Smooth muscle cell of the brain vasculature (primary cell): ENCODE measurements around the gene PLXNA4.

Source experiments
- DNase-seq: peaks from one replicate; pipeline ENCODE4 v3.0.0-alpha.2; 2012; ENCODE audit warnings: low read depth, low spot score

The PLXNA4 gene

GRCh38 chr7:132318352-132319318, 257.6 kb downstream of the PLXNA4 start:
- DNase-seq, result peak; percentile 61

GRCh38 chr7:132317701-132318351, 258.4 kb downstream of the PLXNA4 start:
- DNase-seq, result no peak

GRCh38 chr7:132312531-132313055, 263.7 kb downstream of the PLXNA4 start:
- no peak for DNase-seq

GRCh38 chr7:132311733-132312132, 264.5 kb downstream of the PLXNA4 start:
- DNase-seq, result no peak

- no peak for DNase-seq
Measured at GRCh38 chr7:132309102-132309805, 267.0 kb downstream of the PLXNA4 start.

GRCh38 chr7:132307465-132307864, 268.8 kb downstream of the PLXNA4 start:
- no peak for DNase-seq

- DNase-seq, result no peak
Measured at GRCh38 chr7:132300599-132301277, 275.5 kb downstream of the PLXNA4 start.

- DNase-seq, result no peak
Measured at GRCh38 chr7:132298790-132299189, 277.5 kb downstream of the PLXNA4 start.

- no peak for DNase-seq
Measured at GRCh38 chr7:132296820-132297219, 279.4 kb downstream of the PLXNA4 start.

- DNase-seq, result no peak
Measured at GRCh38 chr7:132295175-132295574, 281.1 kb downstream of the PLXNA4 start.

GRCh38 chr7:132292803-132293202, 283.5 kb downstream of the PLXNA4 start:
- peak; percentile 28 for DNase-seq

- DNase-seq, result no peak
Measured at GRCh38 chr7:132291481-132291880, 284.8 kb downstream of the PLXNA4 start.

- DNase-seq, result no peak
Measured at GRCh38 chr7:132290021-132290420, 286.2 kb downstream of the PLXNA4 start.

GRCh38 chr7:132286836-132287235, 289.4 kb downstream of the PLXNA4 start:
- no peak for DNase-seq

- no peak for DNase-seq
Measured at GRCh38 chr7:132280335-132280734, 295.9 kb downstream of the PLXNA4 start.

- DNase-seq, result no peak
Measured at GRCh38 chr7:132279718-132280117, 296.6 kb downstream of the PLXNA4 start.

GRCh38 chr7:132276976-132277725, 299.1 kb downstream of the PLXNA4 start:
- DNase-seq, result no peak

- DNase-seq, result no peak
Measured at GRCh38 chr7:132276234-132276630, 300.0 kb downstream of the PLXNA4 start.

GRCh38 chr7:132275416-132276233, 300.6 kb downstream of the PLXNA4 start:
- DNase-seq, result no peak
